ENCODE measurements around the gene KRT4. TPM values are rescaled to one million over a fixed set of nuclear protein-coding genes. Genes with fewer than 3 reads are reported as not detected.

The KRT4 gene
- total and polyA plus RNA-seq, 2 donors, result 6.3 TPM; not detected in 1

GRCh38 chr12:52778833-52779232 lies 35.1 kb downstream of the KRT4 start:
- no peak overlapping the region for H3K4me3 ChIP-seq (ENCODE audit: low read depth, low read length)
- WGBS, result 93% methylated on average over 2 of the region's 2 CpGs
- DNase-seq (ENCODE audit: extremely low spot score), result no peak

GRCh38 chr12:52777566-52777965 lies 36.4 kb downstream of the KRT4 start:
- 93% methylated on average over 4 of the region's 4 CpGs for WGBS
- Histone ChIP-seq H3K4me1 (ENCODE audit: insufficient read depth) (no peaks in the 10 kb centered on the region), H3K27ac (ENCODE audit: low read depth) (no peak overlapping the region)

More at GRCh38 chr12:52778833-52779232, 35.1 kb downstream of the KRT4 start:
- H3K36me3 ChIP-seq (ENCODE audit: insufficient read depth), result no peaks in the 10 kb centered on the region
- H3K27ac ChIP-seq (ENCODE audit: low read depth), result no peak overlapping the region
- H3K4me1 ChIP-seq (ENCODE audit: insufficient read depth), result no peaks in the 10 kb centered on the region

GRCh38 chr12:52776913-52777395 lies 37.0 kb downstream of the KRT4 start, which contains the start of gene KRT76:
TSS of gene KRT76 (minus strand) at chr12:52777345. CDS start at chr12:52777291, 54 bp downstream.
- Histone ChIP-seq H3K36me3 (ENCODE audit: insufficient read depth) (no peaks in the 10 kb centered on the region), H3K4me3 (ENCODE audit: low read depth, low read length) (no peak within 1 kb of the TSS), H3K4me1 (ENCODE audit: insufficient read depth) (no peaks in the 10 kb centered on the region), H3K27ac (ENCODE audit: low read depth) (no peak within 1 kb of the TSS)
- DNase-seq (ENCODE audit: extremely low spot score), result no peak
- 92% methylated on average over 8 of the region's 8 CpGs for WGBS

More at GRCh38 chr12:52777566-52777965, 36.4 kb downstream of the KRT4 start:
- Histone ChIP-seq H3K4me3 (ENCODE audit: low read depth, low read length) (no peak overlapping the region), H3K36me3 (ENCODE audit: insufficient read depth) (no peaks in the 10 kb centered on the region)
- no peak for DNase-seq (ENCODE audit: extremely low spot score)

- Histone ChIP-seq H3K4me3 (ENCODE audit: low read depth, low read length) (no peak overlapping the region), H3K36me3 (ENCODE audit: insufficient read depth) (no peaks in the 10 kb centered on the region), H3K27ac (ENCODE audit: low read depth) (no peak overlapping the region), H3K4me1 (ENCODE audit: insufficient read depth) (no peaks in the 10 kb centered on the region)
- 90% methylated on average over 5 of the region's 5 CpGs for WGBS
- no peak for DNase-seq (ENCODE audit: extremely low spot score)
Measured at GRCh38 chr12:52776435-52776834, 37.5 kb downstream of the KRT4 start.

- Histone ChIP-seq H3K4me1 (ENCODE audit: insufficient read depth) (no peaks in the 10 kb centered on the region), H3K27ac (ENCODE audit: low read depth) (no peak overlapping the region), H3K36me3 (ENCODE audit: insufficient read depth) (no peaks in the 10 kb centered on the region), H3K4me3 (ENCODE audit: low read depth, low read length) (no peak overlapping the region)
- 83% methylated on average over 8 of the region's 8 CpGs for whole genome bisulfite sequencing
- DNase-seq (ENCODE audit: extremely low spot score), result no peak
Measured at GRCh38 chr12:52774629-52775250, 39.2 kb downstream of the KRT4 start.

GRCh38 chr12:52772772-52773171 lies 41.1 kb downstream of the KRT4 start:
- Histone ChIP-seq H3K4me1 (ENCODE audit: insufficient read depth) (no peaks in the 10 kb centered on the region), H3K4me3 (ENCODE audit: low read depth, low read length) (no peak overlapping the region), H3K27ac (ENCODE audit: low read depth) (no peak overlapping the region), H3K36me3 (ENCODE audit: insufficient read depth) (no peaks in the 10 kb centered on the region)
- DNase-seq (ENCODE audit: extremely low spot score), result no peak
- 84% methylated on average over 3 of the region's 3 CpGs for WGBS

- no peak overlapping the region for H3K27ac ChIP-seq (ENCODE audit: low read depth)
- no peaks in the 10 kb centered on the region for H3K4me1 ChIP-seq (ENCODE audit: insufficient read depth)
- 85% methylated on average over 4 of the region's 4 CpGs for WGBS
- H3K4me3 ChIP-seq (ENCODE audit: low read depth, low read length), result no peak overlapping the region
- no peaks in the 10 kb centered on the region for H3K36me3 ChIP-seq (ENCODE audit: insufficient read depth)
- no peak for DNase-seq (ENCODE audit: extremely low spot score)
Measured at GRCh38 chr12:52772188-52772587, 41.7 kb downstream of the KRT4 start.

GRCh38 chr12:52771505-52771904 lies 42.4 kb downstream of the KRT4 start:
- DNase-seq (ENCODE audit: extremely low spot score), result no peak
- 70% methylated on average over 4 of the region's 4 CpGs for WGBS
- H3K36me3 ChIP-seq (ENCODE audit: insufficient read depth), result no peaks in the 10 kb centered on the region

GRCh38 chr12:52771088-52771487 lies 42.8 kb downstream of the KRT4 start:
- no peaks in the 10 kb centered on the region for H3K36me3 ChIP-seq (ENCODE audit: insufficient read depth)
- 88% methylated on average over 6 of the region's 6 CpGs for WGBS
- H3K4me1 ChIP-seq (ENCODE audit: insufficient read depth), result no peaks in the 10 kb centered on the region
- no peak for DNase-seq (ENCODE audit: extremely low spot score)
- no peak overlapping the region for H3K4me3 ChIP-seq (ENCODE audit: low read depth, low read length)
- H3K27ac ChIP-seq (ENCODE audit: low read depth), result no peak overlapping the region

More at GRCh38 chr12:52771505-52771904, 42.4 kb downstream of the KRT4 start:
- no peak overlapping the region for H3K4me3 ChIP-seq (ENCODE audit: low read depth, low read length)
- H3K4me1 ChIP-seq (ENCODE audit: insufficient read depth), result no peaks in the 10 kb centered on the region
- no peak overlapping the region for H3K27ac ChIP-seq (ENCODE audit: low read depth)

GRCh38 chr12:52769946-52770345 lies 44.0 kb downstream of the KRT4 start:
- H3K4me3 ChIP-seq (ENCODE audit: low read depth, low read length), result no peak overlapping the region
- H3K4me1 ChIP-seq (ENCODE audit: insufficient read depth), result no peaks in the 10 kb centered on the region
- no peak overlapping the region for H3K27ac ChIP-seq (ENCODE audit: low read depth)
- no peak for DNase-seq (ENCODE audit: extremely low spot score)
- H3K36me3 ChIP-seq (ENCODE audit: insufficient read depth), result no peaks in the 10 kb centered on the region

GRCh38 chr12:52769354-52769753 lies 44.6 kb downstream of the KRT4 start:
- 68% methylated on average over 3 of the region's 3 CpGs for WGBS
- no peak for DNase-seq (ENCODE audit: extremely low spot score)
- Histone ChIP-seq H3K4me3 (ENCODE audit: low read depth, low read length) (no peak overlapping the region), H3K36me3 (ENCODE audit: insufficient read depth) (no peaks in the 10 kb centered on the region), H3K4me1 (ENCODE audit: insufficient read depth) (no peaks in the 10 kb centered on the region), H3K27ac (ENCODE audit: low read depth) (no peak overlapping the region)

GRCh38 chr12:52768479-52769200 lies 45.3 kb downstream of the KRT4 start:
- no peak for DNase-seq (ENCODE audit: extremely low spot score)
- no peak overlapping the region for H3K4me3 ChIP-seq (ENCODE audit: low read depth, low read length)
- H3K4me1 ChIP-seq (ENCODE audit: insufficient read depth), result no peaks in the 10 kb centered on the region
- no peak overlapping the region for H3K27ac ChIP-seq (ENCODE audit: low read depth)
- WGBS, result 82% methylated on average over 10 of the region's 10 CpGs
- H3K36me3 ChIP-seq (ENCODE audit: insufficient read depth), result no peaks in the 10 kb centered on the region

- WGBS, result 39% methylated on average over 3 of the region's 3 CpGs
- H3K4me3 ChIP-seq (ENCODE audit: low read depth, low read length), result no peak overlapping the region
- no peak overlapping the region for H3K27ac ChIP-seq (ENCODE audit: low read depth)
- H3K4me1 ChIP-seq (ENCODE audit: insufficient read depth), result no peaks in the 10 kb centered on the region
- no peaks in the 10 kb centered on the region for H3K36me3 ChIP-seq (ENCODE audit: insufficient read depth)
- no peak for DNase-seq (ENCODE audit: extremely low spot score)
Measured at GRCh38 chr12:52767427-52767826, 46.5 kb downstream of the KRT4 start.

GRCh38 chr12:52767020-52767379 lies 46.9 kb downstream of the KRT4 start:
- no peak overlapping the region for H3K27ac ChIP-seq (ENCODE audit: low read depth)
- WGBS, result 89% methylated on average over 1 of the region's 1 CpG
- no peak overlapping the region for H3K4me3 ChIP-seq (ENCODE audit: low read depth, low read length)

More at GRCh38 chr12:52767020-52767379, 46.9 kb downstream of the KRT4 start:
- Histone ChIP-seq H3K4me1 (ENCODE audit: insufficient read depth) (no peaks in the 10 kb centered on the region), H3K36me3 (ENCODE audit: insufficient read depth) (no peaks in the 10 kb centered on the region)
- no peak for DNase-seq (ENCODE audit: extremely low spot score)

All from urinary bladder (tissue), 4 donors.